ENCODE measurements around the gene THADA.

The THADA gene

DNA sequence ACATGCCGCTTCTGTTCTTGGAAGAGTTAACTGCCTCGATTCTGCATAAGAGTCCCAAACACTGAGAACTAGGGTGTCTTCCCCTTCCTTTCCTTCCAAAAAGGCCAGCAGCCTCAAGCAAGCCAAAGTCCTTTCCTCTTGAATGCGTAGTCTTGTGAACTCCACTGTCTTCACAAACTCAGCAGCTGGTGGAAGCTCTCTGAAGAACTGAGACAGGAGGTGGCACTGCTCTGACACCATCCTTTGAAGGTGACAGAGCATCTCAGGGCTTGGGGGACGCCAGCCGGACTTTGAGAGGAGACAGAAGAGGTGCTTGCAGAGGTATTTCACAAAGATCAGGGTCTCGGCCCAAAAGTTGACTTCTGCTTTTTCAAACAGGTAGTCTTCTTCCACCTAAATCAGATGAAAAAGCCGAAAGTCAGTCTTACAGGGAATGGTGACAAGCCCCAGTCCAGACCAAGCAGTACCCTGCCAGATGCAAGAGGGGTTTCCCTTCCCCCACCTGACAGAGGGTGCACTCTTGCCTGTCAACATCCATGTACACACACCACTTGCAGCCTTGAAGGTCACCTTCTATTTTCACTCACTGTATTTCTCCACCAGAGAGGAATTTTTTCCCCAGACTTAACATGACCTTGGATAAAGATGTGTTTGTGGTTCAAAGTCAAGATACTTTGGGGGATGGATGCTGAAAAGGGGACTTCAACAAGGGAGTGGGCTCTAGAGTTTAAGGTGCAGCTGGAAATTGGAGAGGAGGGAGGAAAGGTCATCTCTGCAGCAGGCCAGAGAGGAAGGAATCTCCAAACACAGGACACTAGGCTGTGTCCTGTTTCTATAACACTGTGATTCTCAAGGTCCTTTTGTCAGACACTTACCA is 364.6 kb downstream of the THADA start:
- no peak for DNase-seq

DNA sequence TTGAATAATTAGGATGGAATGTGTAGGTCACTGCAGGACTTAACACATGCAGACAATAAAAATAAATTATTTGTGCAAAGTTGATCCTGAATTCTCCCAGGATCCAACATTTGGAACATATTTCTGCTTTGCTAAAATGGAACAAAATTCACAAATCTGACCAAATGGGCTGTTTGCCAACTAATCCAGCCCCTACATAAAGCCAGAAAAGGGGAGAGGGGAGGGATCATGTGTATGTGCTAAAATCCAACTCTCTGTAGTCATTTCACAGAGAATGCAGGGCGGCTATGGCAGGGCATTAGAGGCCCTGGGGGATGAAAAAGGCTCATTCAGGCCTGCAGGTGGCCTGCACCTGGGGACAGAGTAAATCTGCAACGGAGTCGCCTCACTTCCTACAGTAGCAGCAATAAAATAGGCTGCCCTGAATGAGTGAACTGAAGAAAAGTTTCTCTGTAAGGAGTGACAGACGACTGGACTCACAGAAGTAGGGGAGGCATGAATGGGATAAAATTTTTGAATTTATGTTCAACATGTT is 365.4 kb downstream of the THADA start:
- DNase-seq = no peak

DNA sequence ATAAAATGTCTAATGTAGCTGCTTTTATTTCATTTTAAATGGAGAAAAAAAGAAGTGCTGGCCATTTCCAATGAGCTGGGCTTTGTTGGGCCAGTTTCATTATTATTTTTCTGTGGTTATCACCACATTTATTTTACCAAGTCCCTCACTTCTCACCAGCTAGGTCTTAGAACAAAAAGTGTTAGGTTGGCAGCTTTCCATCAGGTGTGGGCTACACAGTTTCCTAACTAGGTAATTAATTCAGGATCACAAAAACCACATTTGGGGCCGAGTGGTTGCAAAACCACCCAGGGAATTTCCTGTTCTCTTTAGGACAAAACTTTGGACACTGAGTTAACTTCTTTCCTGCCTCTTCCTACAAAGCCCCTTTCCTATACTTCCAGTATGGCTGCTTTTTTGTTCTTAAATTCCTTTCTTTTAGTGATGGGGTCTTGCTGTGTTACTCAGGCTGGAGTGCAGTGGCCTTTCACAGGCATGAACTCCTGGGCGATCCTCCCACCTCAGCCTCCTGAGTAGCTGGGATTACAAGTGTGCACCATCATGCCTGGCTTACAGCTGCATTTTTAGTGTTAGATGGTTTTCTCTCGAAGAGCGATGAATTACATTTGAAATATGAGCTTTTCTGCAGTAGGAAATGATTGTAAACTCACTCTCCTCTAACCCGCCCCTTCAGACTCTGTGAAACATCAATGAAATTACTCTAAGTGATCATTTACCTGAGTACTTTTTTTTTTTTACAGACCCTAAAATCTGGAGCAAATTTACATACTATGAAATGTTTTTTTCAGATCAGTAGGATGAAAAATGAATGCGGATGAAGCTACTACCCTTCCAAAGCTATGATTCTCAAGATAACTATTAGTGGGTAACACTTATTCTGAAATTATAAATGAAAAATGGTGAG is 366.8 kb downstream of the THADA start:
- peak; percentile 66 for DNase-seq

DNA sequence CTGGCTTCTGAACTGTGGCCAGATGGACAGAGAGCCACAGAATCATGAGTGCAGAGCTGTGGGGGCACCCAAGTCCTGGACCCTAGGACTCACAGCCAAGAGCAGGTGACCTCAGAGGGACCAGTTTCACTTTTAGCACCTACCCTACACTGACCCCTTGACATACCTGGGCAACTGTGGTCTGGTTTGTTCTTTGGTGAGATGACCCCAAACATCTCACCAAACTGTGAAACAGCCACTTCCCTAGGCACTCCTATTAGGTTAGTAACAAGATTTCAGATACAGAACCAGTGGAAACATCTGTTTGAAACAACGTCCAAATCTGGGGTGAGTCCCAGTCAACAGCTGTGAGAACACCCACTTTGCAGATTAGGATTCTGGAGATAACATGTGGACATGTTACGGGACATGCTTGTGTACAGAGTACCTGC is 367.5 kb downstream of the THADA start:
- no peak for DNase-seq

DNA sequence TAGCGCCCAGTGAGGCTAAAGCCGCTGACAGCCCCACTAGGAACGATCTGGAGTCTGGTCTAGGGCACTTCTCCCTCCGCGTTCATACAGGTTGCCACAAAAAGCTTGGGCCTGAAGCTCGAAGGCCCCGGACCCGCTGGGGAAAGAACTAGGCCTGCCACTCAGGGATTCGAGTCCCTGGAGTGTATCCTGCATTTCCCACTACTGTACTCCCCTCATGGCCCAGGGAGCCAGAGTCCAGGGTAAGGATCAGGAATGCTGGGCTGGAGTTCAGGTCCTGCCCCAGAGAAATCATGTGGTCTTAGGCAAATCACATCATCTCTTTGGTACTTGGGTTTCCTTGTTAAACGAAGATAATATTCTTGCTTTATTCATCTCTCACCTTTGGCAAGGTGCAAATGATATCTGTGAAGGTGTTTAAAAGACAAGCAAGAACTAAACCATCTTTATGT is 368.0 kb downstream of the THADA start:
- no peak for DNase-seq

DNA sequence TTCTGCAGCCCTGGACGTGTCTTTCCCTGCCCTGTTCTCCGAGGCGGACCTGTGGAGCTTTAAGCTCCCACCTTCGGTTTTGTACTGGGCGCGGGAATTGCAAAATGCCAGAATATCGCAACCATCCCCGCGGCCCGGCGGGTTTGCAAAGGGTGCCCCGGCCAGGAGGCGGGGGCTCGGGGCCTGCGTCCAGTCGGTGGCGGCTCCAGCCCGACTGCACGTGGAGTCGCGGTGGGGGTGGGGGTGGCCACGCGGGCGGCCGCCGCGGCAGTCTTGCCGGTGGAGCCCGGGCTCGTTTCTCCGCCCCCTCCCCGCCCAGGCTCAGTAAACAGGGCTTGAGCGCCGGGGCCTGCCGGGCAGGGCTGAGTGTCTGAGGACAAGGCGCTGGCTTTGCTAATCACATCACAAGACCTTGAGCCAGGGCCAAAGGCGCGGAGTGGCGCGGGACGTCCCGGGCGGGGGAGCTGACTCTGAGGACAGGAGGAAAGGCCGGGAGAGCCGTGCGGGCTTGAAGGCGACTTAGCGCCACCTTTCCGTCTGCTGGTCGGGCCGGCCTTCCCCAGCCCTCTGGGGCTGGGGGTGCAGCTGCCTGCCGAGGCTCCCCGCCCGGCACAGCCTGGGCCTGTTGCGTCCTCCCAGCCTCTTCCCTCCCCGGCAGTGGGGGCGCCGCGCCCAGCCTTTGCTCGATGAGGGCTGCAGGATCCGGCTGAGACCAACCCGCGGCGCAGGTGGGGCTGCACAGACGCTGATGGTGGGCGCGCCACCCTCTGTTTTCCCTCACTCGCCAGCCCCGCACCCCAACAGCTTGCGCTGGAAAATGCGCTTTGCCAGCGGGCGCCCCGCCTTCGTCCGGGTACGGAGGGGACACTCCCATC is 368.6 kb downstream of the THADA start:
- DNase-seq = peak; percentile 89

DNA sequence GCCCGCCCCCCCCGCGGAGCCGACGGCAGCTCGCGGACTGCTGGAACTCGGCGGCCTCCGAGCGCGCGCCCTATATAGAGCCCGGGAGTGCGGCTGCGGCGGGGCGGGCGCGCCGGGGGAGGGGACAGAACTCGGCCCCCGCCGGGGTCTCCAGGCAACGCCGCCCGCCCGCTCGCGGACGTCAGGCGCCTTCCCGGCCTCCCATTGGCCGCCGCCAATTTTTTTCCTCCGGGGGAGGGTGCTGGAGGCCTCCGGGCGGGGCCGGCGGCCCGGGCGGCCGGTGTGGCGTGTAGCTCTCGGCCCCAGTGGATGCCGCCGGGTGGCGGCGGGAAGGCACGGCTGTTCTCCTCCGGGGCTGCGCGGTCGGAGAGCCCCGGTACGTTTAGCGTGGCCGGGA is 369.3 kb downstream of the THADA start, which contains the start of gene ZFP36L2:
TSS of gene ZFP36L2 (minus strand) at position 49 of the 397 bp plus-strand sequence. CDS start 291 bp downstream, outside the sequence.
- DNase-seq = peak; percentile 98

DNA sequence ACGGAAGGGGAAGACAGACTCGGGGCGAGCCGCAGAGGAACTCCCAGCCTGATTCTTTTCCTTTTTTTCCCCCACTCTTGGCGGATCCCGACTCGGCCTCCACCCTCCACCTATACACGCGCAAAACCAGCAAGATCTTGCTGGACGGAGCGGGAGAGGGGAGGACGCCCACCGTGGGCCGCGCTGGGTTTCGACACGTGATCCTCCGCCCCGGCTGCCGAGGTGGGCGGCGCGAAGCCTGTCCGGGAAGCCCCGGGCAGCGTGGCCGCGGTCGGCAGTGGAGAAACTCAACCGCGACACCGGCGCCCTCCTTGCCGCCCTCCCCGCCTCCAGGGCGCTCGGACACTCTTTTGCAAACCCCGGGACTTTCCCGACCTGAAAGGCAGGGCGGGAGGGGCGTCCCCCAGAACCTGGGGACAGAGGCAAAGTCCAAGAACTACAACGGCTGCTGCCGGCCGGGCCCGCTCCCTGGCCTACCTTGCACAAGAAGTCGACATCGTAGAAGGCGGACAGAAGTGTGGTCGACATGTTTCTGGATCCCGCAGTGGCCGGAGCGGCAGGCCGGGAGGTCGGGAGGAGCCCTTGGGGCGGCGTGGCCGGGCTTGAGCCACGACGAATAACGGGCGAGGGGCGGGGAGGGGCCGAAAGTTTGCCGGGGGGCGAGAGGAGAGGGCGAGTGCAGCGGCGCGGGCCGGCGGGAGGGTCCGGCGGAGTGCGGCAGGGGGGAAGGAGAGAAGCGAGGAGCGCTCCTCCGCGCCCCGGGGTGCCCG is 369.9 kb downstream of the THADA start:
- DNase-seq = peak; percentile 89

DNA sequence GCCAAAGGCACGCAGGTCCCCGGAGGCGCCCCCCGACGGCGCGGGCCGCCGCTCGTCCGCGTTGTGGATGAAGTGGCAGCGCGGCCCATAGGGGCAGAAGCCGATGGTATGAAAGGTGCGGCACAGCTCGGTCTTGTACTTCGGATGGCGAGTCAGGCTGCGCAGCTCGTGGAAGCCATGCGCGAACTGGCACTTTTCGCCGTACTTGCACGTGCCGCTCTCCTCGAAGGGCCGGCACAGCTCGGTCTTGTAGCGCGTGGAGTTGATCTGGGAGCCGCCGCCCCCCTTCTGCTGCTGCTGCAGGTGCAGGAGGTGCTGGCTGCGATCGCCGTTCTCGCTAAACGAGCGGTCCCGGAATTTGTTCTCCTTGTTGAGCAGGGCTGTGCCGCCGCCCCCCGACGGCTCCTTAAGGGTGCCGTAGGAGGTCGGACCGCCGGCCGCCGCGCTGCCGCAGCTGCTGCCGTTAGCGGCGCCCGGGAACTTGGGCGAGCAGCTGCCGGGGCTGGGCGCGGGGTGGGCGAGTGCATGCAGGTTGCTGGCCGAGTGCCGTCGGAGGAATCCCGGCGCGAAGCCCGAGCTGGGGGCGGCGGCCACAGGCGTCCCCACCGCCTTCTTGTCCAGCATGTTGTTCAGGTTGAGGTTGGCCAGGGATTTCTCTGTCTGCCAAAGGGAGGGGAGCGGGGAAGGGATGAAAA is 370.6 kb downstream of the THADA start:
- DNase-seq = peak; percentile 86

DNA sequence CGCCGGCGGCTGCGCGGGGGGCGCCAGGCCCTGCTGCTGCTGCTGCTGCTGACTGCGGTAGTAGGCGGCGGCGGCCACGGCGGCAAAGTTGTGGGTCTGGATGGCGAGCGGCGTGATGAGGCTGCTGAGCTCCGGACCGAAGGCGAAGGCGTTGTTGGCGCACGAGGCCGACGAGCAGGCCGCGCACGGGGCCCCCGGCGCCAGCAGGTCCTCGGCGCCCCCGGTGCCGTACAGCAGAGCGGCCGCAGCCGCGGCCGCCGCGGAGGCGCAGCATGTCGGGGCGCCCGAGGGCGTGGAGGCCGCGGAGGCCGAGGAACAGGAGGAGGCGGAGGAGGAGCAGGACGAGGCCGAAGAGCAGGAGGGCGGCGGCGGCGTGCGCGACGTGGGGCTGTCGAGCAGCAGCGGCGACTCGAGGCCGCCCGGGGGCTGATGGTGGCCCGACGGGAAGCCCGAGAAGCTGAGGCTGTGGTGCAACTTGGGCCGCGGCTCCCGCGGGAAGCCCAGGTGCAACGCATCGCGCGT is 371.2 kb downstream of the THADA start:
- DNase-seq = peak; percentile 79

DNA sequence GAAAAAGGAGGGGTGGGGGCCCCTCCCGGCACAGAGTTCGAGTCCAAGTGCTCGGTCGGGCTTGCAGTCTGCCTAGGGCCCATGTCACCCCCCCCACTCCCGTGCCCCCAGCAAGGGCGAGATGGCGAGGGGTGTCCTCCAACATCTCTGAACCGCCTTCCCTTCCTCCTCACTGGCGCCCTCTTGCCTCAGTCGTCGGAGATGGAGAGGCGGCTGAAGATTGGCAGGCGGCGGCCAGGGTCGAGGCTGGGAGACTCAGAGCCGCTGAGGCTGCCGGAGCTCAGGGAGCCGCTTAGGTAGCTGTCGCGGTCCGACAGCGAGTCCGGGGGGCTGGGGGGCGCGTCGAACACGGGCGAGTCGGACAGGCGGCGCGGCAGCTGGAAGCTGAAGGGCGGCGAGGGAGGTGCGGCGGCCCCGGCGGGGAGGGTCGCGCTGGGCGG is 371.7 kb downstream of the THADA start:
- peak; percentile 89 for DNase-seq

DNA sequence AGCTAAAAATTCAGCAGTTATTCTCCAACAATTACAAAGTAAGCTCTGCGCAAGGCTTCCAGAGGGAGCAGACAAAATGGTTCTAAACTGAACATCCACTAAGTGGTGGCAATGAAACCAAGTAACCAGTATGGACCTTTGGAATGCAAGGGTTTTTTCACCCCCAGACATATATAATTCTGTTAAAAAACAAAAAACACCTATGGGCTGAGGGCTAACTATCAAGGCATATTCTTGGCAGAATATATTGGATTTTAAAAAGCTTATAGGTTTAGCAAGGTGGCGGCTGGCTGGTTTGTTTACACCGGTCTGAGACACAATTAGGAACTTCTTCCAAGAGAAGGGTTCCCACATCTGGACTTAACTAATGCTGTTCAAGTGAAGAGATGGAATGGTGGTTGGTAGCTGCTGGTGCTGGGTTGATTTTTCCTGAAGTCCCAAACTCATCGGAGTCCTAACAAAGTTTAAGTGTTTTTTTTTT is 372.3 kb downstream of the THADA start:
- no peak for DNase-seq

DNA sequence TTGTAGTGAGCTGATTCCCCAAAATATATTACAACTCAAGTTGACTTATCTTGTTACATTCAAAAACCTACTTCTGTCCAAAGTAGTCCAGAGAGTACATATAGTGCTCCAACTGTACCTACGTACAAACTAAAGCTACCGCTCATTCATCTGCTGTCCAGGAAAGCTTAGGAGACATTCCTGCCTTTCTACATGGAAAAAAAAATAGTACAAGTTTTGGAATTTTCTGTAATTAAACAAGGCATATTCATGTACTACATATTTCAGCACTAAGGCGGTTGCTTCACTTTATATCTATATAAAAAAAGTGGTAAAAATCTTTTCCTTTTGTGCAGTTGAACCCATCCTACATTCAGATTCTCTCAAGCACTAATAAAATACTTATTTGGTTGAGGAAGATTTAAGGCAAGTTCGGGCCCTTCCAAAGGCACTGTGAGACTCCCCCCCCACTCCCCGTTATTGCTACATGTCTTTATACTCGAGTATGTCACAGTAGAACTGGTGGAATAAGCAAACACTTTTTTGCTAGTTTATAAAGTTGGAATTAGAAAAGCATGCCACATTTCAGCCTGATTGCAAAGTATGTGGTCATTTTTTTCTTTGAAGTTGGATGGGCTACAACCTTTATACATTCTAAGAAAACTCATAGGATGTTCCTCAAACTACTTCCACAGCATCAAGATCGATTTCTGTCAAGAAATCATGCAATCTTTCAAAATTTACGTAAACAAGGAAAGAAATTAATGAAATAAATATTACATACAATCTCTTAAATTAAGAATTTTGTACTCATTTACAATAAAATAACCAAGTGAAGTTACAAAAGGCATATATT is 373.1 kb downstream of the THADA start:
- no peak for DNase-seq

DNA sequence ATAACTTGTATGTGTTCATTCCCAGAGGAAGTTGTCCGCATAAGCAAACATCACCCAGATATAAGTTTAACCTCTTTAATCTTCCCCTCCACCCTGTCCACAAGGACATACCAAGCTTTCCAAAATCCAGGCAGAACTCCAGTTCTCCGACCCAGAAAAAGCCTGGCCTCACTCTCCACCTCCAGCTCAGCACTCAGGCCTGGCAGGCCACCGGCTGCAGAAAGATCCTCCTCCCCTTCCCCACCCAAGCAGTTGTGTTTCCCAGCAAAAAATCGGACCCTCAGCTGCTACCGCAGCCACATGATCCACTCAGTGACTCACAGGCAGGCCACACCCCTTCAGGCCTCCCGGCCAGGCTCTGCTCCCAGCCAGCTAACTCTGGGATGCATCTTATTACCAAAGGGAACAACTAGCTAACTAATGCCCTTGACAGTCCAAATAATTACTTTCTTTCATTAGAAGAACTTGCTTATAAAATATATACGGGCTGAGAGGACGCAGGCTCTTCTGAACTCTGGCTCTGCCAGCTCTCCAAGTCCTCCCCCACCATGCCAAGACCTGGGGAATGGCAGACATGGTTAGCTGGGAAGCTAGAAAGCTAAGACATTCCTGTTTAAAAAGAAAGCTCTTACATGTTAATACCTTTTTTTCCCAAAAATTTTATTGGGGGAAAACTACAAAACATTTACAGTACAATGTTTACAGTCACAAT is 373.9 kb downstream of the THADA start:
- peak; percentile 82 for DNase-seq

DNA sequence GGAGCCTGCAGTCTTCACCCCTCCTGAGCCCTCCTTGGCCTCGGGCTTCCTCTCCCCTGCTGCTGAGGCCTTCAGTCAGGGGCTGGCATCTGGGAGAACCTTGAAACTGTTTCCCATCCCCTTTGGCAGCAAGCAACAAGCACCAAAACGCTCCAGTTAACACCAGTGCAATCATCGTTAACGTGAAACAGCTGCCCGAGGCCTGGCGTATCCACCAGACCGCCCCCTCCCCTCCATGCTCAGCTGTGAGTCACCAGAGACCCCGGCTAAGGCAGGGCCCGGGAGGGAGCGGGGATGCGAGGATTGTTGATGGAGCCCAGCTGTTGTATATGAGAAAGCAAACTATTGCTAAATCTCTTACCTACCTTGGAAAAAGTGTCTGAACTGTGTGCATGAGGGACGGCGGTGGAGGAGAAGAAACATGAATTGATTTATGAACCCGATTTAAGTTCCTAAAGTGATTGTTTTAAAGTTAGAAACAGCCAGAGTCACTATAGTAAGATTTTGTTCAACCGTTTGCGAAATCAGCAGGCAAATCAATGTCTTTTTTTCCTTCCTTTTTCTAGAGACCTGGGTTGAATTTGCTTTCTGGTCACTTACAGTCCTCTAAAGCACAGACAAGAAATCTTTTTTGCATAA is 374.6 kb downstream of the THADA start:
- peak; percentile 76 for DNase-seq

DNA sequence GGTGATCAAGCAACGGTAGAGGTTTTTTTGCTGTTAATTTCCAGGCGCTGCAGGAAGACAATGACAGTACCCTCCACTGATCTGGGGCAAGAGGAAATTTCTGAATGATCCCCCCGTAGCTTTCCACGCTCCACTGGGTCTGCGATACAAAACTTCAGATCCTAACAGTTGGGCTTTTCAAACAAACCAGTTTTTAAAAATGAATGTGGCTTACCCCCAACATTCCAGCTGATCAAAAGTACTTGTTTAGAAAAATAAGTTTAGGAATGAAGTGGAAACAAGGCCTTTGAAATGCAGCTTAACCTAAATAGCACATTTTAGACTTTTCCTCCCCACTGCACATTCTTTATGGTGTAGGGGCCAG is 375.1 kb downstream of the THADA start:
- DNase-seq = no peak

DNA sequence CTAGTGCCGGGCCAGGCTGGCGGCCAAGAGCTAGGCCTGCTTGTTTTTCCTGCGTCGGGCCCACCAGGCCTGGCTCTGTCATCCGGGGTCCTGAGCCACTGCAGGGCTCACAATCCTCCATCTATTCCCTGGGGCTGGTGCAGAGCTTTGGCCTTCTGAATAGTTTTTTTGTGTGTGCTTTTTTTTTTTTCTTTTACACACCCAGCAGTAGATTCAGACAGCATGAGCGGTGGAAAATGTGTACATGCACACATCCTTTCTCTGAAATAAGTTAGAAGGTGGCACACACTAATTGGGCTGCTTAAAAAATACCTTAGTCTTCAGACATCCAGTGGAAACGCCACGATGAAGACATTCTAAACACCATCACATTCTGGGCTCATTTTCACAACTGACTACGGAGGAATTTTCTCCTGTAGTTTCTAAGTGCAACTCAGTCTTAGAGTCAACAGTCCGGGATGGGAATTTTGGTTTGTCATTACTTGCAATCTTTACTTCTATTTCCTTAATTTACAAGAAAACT is 375.5 kb downstream of the THADA start:
- DNase-seq = no peak
